ENCODE data around the gene FEN1.

FEN1 gene

DNA sequence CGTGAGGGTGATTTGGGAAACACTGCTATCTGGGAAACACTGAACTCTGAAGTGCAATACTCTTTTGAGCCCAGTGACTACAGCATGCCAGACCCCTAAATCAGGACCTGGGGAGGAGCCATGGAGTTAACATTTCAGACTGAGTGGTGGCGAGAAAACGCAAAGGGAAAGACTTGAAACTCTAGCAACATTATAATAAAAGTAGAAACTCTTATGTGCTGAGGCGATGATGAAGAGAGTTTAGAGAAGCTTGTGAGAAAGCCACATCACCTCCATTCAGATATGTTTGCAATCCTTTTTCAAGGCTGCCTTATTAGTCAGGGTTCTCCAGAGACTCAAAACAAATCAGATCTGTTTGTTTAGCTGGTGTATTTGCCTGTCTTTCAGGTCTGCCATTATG is 1.9 kb downstream of the FEN1 start:
- no peak for DNase-seq (ENCODE audit: low read depth in 2 of 2)

DNA sequence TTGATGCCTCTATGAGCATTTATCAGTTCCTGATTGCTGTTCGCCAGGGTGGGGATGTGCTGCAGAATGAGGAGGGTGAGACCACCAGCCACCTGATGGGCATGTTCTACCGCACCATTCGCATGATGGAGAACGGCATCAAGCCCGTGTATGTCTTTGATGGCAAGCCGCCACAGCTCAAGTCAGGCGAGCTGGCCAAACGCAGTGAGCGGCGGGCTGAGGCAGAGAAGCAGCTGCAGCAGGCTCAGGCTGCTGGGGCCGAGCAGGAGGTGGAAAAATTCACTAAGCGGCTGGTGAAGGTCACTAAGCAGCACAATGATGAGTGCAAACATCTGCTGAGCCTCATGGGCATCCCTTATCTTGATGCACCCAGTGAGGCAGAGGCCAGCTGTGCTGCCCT is 2.7 kb downstream of the FEN1 start:
- DNase-seq (ENCODE audit: low read depth in 2 of 2) = no peak

DNA sequence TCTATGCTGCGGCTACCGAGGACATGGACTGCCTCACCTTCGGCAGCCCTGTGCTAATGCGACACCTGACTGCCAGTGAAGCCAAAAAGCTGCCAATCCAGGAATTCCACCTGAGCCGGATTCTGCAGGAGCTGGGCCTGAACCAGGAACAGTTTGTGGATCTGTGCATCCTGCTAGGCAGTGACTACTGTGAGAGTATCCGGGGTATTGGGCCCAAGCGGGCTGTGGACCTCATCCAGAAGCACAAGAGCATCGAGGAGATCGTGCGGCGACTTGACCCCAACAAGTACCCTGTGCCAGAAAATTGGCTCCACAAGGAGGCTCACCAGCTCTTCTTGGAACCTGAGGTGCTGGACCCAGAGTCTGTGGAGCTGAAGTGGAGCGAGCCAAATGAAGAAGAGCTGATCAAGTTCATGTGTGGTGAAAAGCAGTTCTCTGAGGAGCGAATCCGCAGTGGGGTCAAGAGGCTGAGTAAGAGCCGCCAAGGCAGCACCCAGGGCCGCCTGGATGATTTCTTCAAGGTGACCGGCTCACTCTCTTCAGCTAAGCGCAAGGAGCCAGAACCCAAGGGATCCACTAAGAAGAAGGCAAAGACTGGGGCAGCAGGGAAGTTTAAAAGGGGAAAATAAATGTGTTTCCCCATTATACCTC is 3.3 kb downstream of the FEN1 start:
- DNase-seq (ENCODE audit: low read depth in 2 of 2) = no peak

DNA sequence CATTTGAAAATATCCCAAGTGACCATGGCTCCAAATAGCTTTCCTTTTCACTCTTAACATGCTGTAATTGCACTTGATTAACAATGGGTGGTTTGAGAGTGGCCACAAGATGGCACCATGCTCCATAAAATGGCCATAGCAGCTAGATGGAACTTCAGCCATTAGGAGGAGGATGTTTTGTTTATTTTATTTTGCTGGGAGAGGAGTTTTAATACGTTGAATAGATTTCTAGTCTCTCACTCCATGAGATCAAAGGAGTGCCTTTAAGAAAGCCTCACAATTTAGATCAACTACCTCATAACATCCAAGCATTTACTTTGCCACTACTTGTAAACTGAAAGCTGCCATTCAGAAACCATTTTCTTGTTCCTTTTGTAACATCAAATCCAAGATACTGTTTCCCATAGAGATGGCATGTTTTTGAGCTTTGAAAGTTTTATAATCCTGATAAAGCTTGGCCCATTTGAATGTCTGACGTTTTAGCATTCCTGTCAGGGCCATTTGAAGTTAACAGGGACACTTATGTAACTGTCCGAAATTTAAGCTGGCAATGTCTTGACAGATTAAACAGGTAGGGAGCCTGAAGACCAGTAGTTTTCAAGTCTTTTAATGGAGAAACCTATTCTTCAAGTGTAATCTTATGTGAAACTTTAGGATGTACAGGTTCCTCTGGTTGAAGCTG is 4.7 kb downstream of the FEN1 start:
- DNase-seq (ENCODE audit: low read depth in 2 of 2) = peak; percentile 41 to 46

DNA sequence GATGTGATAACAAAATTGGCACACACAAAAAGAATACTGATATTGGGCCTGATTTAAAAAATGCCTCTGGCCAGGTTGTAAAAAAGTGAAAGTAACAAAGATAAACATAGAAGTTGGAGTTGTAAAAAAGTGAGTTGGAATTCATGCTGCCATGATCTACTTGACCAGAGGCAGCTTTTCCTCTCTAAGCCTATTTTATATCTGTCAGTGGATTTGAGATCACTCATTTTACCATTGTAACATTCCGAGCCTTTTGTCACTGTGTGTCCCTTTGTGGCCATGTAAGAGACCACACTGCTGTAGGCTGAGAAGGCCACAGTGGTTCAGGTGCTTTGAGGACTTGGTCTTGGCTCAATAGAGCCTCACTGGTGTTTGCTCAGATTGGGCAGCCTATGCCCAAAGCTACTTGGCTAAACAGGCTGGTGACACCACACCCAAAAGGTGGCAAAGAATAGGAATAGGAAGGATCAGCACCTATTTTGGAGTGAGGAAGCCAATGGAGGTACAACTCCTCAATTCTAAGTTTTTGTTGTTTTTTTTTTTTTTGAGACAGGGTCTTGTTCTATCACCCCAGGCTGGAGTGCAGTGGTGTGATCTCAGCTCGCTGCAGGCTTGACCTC is 7.1 kb downstream of the FEN1 start:
- no peak for DNase-seq (ENCODE audit: low read depth in 2 of 2)

DNA sequence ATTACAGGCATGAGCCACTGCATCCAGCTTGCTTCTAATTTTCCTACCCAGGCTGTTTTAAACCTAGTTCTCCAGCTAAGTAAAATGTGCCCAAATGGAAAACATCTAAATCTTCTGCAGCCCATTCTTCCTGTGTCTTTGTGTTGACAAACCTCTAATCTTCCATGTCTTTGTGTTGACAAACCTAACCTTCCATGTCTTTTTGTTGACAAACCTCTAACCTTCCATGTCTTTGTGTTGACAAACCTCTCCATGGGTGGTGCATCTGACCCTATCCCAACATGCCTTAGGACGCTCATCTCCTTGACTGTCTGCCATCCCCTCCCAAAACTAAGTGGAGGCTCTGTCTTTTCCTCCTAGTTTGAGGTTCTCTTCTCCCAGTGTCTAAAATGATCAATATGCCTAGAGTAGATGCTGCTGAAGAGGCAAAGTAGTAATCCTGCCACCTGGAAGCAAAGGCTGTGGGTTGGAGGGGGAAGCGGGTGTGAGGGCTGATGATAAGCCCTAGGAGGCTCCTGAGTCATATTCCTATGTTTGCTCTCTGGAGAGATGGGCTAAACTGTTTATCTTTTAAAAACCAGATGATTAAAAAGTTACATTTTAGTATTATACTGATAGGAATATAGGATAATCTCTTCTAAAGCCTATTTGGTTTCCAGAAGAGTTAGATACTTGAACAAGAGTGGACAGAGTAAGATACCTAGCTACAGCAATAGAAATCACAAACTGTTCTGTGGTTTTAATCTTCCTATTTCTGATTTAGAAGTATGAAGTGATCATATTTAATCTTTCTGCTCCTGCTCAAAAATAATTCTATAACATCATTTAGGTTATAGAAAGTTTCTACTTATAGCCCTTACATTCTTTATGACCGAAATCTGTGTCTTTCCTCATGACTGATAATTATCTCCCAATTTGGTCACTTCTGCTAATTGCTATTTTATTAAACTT is 7.9 kb downstream of the FEN1 start:
- no peak for DNase-seq (ENCODE audit: low read depth in 2 of 2)

DNA sequence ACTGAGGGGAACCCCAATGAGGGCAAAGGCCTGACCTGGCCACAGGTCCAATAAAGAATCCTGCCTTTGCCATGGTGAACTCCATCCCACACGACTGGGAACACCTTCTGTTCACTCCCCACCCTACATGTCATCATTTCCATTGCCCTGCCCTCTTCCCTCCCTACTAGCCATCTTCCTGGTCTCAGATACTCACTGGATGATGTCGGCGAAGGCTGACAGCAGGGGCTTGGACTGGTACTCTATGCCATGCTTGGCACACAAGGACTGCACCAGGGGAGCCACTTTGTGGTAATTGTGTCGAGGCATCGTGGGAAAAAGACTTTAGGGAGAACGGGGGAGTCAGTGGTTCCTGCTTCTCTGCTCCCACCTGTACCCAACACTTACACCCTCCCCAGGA is 9.9 kb downstream of the FEN1 start:
- DNase-seq (ENCODE audit: low read depth in 2 of 2) = no peak

DNA sequence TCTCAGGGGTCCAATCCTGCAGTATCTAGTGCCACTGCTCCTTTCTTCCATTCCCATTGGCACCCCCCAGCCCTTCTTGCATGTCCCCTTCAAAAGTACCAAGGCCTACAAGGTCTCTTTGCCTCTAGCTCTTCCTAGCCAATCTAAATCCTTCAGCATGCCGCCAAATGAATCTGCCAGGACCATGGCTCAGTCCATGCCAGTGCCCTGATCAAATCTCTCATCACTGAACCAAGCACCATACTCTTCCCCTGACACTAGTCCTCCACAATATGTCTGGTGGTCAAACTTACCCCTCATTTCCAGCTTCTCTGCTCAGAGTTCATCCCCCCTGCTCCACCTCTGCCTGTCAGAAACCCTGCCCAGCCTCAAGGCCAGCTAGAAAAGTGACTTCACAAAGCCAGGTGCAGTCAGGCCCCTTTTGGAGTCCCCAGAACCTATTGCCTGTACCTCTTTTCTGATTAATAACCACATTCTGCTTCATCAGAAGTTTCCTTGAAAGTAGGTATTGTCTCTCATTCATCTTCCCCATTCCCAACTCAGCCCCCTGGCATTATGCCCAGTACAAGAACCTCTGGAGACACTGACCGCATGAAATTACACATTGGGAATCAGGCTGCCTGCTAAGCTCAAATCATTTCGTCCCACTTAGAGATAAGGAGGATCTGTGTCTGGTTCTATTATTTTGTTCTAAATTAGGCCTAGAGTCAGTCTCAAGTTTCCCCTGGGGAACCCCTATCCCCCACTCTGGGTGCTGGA is 11.4 kb downstream of the FEN1 start:
- DNase-seq (ENCODE audit: low read depth in 2 of 2) = no peak

DNA sequence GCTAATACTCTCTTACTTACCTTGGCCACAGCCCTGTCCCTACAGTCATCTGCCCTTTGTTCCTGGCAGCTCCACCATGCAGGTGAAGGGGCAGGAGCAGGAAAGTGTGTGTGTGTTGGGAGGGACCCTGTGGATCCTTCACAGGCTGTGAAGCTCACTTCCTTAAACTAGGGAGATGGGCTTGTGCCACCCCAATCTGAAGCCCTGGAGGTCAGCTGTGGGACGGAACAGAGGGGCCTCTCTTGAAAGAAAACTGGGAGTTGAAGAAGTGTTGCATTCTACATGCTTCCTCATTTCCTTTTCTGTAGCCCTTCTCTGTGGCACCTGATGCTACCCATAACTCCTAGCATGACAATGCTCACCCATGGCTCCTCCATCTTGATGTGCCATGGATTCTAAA is 12.4 kb downstream of the FEN1 start:
- DNase-seq (ENCODE audit: low read depth in 2 of 2) = no peak

DNA sequence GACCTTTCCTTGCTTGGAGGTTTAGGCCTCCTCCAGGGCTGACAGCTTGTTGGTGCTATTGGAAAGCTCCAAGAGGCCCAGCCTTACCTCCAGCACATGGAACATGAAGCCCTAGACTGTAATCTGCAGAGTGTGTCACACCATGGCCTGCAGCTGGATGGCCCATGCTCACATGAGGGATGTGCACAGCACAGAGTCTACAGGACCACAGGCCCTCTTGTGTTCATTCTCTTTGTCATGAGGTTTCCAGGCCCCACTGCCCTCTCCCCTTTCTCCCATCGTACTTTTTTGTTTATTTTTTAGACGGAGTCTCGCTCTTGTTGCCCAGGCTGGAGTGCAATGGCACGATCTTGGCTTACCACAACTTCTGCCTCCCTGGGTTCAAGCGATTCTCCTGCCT is 14.1 kb downstream of the FEN1 start:
- no peak for DNase-seq (ENCODE audit: low read depth in 2 of 2)

DNA sequence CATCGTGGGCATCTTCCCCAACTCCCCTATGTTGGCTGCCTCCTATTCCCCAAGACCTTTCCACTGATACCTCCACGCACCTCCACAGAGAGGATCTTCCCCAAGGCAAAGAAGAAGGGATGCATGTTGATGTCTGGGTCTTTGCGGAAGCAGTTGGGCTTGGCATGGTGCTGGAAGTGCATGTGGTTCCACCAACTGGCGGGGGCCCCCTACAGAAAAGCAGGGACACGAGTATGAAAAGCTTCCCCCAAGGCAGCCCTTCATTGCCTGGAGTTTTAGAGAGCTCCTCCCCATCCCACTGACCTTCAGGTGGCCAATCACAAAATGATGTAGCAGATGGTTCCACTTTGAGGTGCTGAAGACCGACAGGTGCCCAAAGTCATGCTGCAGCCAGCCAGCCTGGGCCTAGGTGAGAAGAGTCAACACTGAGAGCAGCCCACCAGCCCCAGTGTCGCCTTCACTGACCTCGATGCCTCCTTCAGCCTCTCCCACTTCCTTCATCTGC is 18.0 kb downstream of the FEN1 start:
- no peak for DNase-seq (ENCODE audit: low read depth in 2 of 2)

DNA sequence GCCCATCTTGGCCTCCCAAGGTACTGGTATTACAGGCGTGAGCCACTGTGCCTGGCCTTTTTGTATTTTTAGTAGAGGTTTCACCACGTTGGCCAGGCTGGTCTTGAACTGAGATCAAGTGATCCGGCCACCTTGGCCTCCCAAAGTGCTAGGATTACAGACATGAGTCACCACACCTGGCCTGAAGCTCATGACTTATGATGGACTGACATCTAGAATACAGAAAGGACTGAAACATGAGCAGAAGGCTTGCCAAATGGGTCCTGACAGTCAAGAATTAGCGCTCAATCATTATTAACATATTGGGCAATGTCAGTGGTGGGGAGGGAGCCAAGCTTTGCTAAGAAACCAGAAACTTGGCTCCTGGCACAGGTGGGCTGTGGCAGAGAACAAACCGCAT is 19.1 kb downstream of the FEN1 start:
- DNase-seq (ENCODE audit: low read depth in 2 of 2) = no peak

DNA sequence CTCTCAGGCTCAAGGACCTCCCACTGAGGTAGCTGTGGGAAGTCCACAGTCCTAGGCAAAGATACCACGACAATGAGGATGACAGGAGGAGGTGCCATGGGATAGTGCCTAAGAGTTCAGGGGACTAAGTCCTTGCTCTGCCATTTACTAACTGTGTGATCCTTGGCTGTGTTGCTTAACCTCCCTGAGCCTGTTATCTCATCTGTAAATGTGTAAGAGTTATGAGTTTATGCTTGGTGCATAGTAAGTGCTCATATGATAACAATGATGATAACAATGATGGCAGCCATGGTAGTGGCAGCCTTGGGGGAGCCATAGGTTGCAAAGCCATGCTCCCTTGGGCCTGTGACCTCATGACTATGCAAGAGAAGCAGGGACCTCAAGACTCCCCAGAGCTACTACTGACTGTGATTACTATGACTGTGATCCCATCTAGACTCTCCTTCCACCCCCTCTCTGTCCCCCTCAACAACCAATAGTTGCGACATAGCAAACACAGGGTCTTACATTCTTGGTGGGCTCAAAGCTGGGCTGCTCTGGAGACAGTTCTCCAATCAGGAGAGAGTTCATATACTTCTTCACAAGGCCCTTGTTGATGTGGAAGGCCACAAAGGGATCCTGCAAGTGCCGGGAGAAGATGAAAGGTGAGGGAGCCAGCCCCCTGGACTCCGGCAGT is 20.2 kb downstream of the FEN1 start:
- DNase-seq (ENCODE audit: low read depth in 2 of 2) = no peak

DNA sequence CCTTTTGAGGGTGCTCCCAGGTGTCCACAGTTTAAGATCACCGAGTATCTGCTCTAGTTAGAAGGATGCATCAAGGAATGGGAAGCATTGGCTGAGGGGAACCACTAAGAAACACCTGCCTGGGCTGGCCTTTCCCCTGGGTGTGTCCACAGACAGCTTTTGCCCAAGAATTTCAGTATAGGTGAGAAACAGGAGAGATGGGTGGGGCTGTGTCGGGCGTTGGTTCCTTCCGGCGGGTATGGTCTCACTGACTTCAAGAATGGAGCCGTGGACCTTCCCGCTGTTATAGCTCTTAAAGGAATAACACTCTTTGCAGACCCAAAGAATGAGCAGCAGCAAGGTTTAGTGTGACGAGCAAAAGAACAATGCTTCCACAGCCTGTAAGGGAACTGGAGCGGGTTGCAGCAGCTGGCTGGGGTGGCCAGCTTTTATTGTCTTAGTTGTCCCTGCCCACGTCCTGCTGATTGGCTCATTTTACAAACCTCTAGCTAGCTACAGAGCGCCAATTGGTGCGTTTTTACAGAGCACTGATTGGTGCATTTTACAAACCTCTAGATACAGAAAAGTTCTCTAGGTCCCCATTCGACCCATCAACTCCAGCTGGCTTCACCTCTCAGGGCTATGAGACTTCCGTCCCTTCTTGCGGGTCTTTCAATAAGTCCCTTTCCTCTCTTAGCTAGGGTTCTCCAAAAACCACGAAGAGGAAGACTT is 21.7 kb downstream of the FEN1 start:
- DNase-seq (ENCODE audit: low read depth in 2 of 2) = no peak

DNA sequence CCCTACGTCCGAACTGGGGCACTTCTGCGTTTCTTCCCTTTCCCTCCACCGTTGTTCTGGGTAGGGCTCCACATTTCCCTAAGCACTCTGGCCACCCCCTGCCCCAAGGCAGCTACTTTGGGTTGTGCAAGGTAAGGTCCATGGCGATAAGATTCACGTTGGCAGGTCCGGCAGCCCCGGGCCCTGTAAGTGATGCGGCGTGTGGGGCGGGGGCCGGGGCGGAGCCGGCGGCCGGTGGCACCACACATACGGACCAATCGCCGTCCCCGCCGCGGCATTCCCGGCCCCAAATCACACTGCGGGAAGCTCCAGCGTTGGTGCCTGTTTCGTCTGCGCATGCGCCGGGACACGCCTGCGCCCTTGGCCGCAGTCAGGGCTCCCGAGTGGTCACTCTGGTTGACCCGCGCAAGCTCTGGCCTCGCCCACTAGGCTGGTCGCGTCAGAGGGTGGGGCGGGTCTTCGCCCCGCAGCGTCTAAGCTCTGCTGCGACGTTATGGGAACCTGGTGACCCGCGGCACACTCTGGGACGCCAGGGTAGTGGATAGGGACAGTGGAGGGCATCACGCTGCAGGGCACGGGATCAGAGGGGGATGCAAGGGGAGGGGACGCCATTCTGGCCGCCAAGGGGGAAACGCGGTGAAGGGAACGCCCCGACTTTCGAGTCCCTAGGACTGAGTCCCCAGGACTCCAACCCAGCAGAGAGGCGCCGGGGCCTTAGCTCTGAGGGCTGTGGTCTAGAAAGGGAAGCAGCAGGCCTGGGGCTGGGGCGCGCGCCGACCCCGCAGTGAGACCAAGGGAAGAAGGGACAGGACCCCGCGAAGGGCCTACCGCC is 22.5 kb downstream of the FEN1 start:
- no peak for DNase-seq (ENCODE audit: low read depth in 2 of 2)

DNA sequence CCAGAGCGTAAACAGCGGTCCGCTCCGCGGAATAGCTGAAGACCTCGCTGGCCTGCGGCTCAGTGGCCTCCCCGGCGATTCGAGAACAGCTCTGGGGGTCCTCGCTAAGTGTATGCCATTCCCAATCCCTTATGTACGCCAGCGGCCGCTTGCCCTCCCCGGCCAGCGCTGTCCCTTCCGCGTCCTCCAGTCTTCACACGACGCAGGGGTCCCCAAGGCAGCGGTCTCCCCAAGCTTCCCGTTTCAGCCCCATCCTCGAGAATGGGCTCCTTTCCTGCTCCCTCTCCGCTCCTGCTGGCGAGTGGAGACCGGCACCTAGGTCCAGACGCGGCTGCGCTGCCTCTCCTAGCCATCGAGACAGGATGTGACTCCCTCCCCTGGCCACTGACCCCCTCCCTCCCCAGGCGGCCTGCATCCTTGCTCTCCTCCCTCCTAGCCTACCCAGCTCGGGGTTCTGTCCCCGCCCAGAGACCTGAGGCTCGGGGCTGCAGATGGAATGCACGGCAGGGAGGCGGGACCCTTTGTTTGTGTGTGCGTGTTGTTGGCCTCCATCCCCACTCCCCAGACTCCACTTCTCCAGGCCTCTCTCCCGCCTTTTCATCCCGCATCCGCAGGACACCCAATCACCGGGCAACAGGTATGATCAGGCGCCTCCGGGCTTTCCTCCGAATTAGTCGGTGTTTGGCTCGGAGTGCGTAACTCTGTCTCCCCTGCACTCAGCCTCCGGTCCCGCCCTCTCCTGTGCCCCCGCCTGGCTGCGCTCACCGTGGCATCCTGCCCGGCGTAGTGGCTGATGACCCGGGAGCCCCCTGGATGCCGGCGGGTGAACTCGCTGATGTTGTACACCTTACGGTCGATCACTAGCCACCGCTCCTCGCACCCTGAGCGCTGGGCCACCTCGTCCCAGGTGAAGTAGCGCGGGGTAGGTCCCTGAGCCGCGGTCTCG is 23.4 kb downstream of the FEN1 start:
- DNase-seq (ENCODE audit: low read depth in 2 of 2) = no peak

DNA sequence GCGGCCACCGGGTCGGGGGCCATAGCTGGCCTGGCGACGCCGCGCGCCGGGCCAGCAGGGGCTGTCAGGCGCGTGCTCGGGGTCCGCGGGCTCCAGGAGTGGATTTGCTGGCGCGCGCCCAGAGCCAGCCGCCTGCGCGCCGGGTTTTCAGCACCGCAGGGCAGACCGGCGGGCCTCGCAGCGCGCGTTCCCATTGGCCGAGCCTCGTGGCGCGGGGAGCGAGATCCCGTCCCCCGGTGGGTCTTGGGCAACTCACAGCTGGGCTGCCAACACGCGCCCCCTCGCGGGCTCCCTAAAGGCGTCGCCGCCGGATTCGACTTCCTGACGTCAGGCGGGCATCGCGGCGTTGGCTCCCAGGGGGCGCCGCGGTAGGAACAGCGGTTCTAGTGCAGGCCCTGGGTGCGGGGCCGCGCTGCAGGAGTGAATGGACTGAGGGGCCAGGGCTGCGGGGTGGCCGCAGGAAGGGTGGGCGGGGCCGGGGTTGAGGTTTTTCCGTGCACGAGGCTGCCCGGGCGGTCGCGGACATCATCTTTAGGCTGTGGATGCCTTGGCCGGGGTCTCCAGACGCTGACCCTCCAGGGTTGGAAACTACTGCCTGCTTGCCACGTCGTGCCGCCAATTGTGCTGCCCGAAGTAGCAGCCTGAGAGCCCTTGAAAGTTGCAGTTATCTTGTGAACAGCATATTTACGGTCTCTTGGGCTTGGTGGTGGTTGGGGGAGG is 24.2 kb downstream of the FEN1 start, which contains the start of gene FADS1:
FADS1 (minus strand) TSS at position 268 of the 720 bp plus-strand sequence; CDS start at position 194, 74 bp downstream.
- peak in 1 of 2 donors; percentile 21 for DNase-seq (ENCODE audit: low read depth in 2 of 2)
